HCT116 (cell line): Measurements from ENCODE around the gene RAB8B. TPM values are rescaled to one million over a fixed set of nuclear protein-coding genes. Genes with fewer than 3 reads are reported as not detected.

Experiments used
- ATAC-seq: fragments of 200-7000 bp; cut with Tn5 transposase; 2 replicates; pipeline ENCODE4 v1.9.1; 2020; ENCODE audit warnings: mild to moderate bottlenecking, moderate library complexity
- BruUV-seq: library from RNA; stranded (reverse); fragments of 400-500 nt; replicated peaks from 2 replicates; lab custom pipeline; 2021; lab: Mats Ljungman, UMichigan
- CTCF ChIA-PET: fragments of 300-600 bp; sonication (Branson Sonifier 250); formaldehyde crosslinking; loops from one replicate; lab custom pipeline; 2021; ENCODE audit warnings: antibody characterized with exemption; lab: Charles Lee
- POLR2A ChIA-PET: fragments of 300-600, 350-600 bp; sonication (Branson Sonifier 250); formaldehyde crosslinking; loops from one replicate; lab custom pipeline; 2021; ENCODE audit warnings: antibody characterized with exemption; lab: Charles Lee
- RAD21 ChIA-PET, 2 experiments: fragments of 300-600 bp; sonication (Branson Sonifier 250); formaldehyde crosslinking; loops; one replicate each; lab custom pipeline; 2023; ENCODE audit warnings: low total read pairs in 2 of 2; ENCODE audit not compliant: uncharacterized antibody in 2 of 2, unreplicated experiment in 2 of 2, low non-redundant PET in 1 of 2; lab: Charles Lee
- DNase-seq: peaks from one replicate; pipeline ENCODE4 v3.0.0-alpha.2; 2010; ENCODE audit warnings: low read depth, low spot score
- H2AFZ ChIP-seq: fragments of 200-600 bp; shearing (Covaris generic), sonication (generic); 2 replicates; pipeline ENCODE4 v1.6.1; 2017; ENCODE audit warnings: low read depth, mixed run types, mixed read lengths, antibody characterized with exemption, low read length; ENCODE audit not compliant: poor library complexity, severe bottlenecking
- H3K27ac ChIP-seq: 2 replicates; pipeline ENCODE4 v1.5.1; 2012; ENCODE audit warnings: low read depth, low read length
- H3K27me3 ChIP-seq: fragments of 200-600 bp; sonication (generic); 2 replicates; pipeline ENCODE4 v1.6.1; 2016; ENCODE audit warnings: mixed run types, low read length, mixed read lengths; ENCODE audit not compliant: insufficient read depth
- H3K36me3 ChIP-seq, 2 experiments: fragments of 200-500 bp in 1 of 2; fragments of 200-600 bp in 1 of 2; sonication (Bioruptor generic) in 1 of 2; sonication (generic) in 1 of 2; 2 replicates each; pipeline versions ENCODE4 v1.5.1 to v1.6.1; 2014 to 2016; ENCODE audit warnings: low read length in 2 of 2, inconsistent platforms in 1 of 2, mixed read lengths in 1 of 2, mixed run types in 1 of 2; ENCODE audit not compliant: insufficient read depth in 2 of 2, control insufficient read depth in 1 of 2
- H3K4me1 ChIP-seq, 2 experiments: fragments of 200-600 bp in 1 of 2; sonication (generic) in 1 of 2; 2 replicates each; pipeline versions ENCODE4 v1.5.1 to v1.6.1; 2012 to 2017; ENCODE audit warnings: low read length in 2 of 2, inconsistent platforms in 1 of 2, mild to moderate bottlenecking in 1 of 2, mixed read lengths in 1 of 2, mixed run types in 1 of 2, moderate library complexity in 1 of 2; ENCODE audit not compliant: insufficient read depth in 2 of 2, control insufficient read depth in 1 of 2
- H3K4me2 ChIP-seq: fragments of 200-600 bp; sonication (generic); 2 replicates; pipeline ENCODE4 v1.6.1; 2017; ENCODE audit warnings: mixed run types, low read length, mixed read lengths
- H3K4me3 ChIP-seq, 2 experiments: fragments of 200-600 bp in 1 of 2; sonication (generic) in 1 of 2; replicated peaks in 1 of 2; 2 replicates each; pipeline ENCODE4 v1.5.1; 2011 to 2016; ENCODE audit warnings: low read length in 2 of 2, control low read depth in 1 of 2, low read depth in 1 of 2, mild to moderate bottlenecking in 1 of 2, mixed read lengths in 1 of 2, mixed run types in 1 of 2
- H3K79me2 ChIP-seq: fragments of 200-600 bp; sonication (generic); 2 replicates; pipeline ENCODE4 v1.6.1; 2017; ENCODE audit warnings: mild to moderate bottlenecking, mixed run types, low read length, moderate library complexity, mixed read lengths; ENCODE audit not compliant: insufficient read depth
- H3K9ac ChIP-seq: fragments of 200-600 bp; sonication (generic); 2 replicates; pipeline ENCODE4 v1.6.1; 2016; ENCODE audit warnings: low read length, mixed read lengths
- H3K9me2 ChIP-seq: fragments of 200-600 bp; sonication (generic), shearing (Covaris generic); 2 replicates; pipeline ENCODE4 v1.6.1; 2017; ENCODE audit warnings: mixed run types, mild to moderate bottlenecking, moderate library complexity; ENCODE audit not compliant: insufficient read depth
- H3K9me3 ChIP-seq, 2 experiments: fragments of 200-500 bp in 1 of 2; fragments of 200-600 bp in 1 of 2; sonication (Bioruptor generic) in 1 of 2; sonication (generic) in 1 of 2; 2 replicates each; pipeline ENCODE4 v1.6.1; 2014 to 2017; ENCODE audit warnings: low read length in 2 of 2, mixed read lengths in 2 of 2, inconsistent platforms in 1 of 2, low read depth in 1 of 2, mild to moderate bottlenecking in 1 of 2, mixed run types in 1 of 2, moderate library complexity in 1 of 2; ENCODE audit not compliant: control insufficient read depth in 1 of 2, insufficient read depth in 1 of 2
- H4K20me1 ChIP-seq: fragments of 200-600 bp; sonication (generic), shearing (Covaris generic); 2 replicates; pipeline ENCODE4 v1.6.1; 2017; ENCODE audit warnings: mixed run types, mild to moderate bottlenecking, moderate library complexity; ENCODE audit not compliant: insufficient read depth
- ATF3 ChIP-seq: IDR thresholded peaks from 2 replicates; pipeline ENCODE4 v1.6.1; 2012
- CBX3 ChIP-seq: IDR thresholded peaks from 2 replicates; pipeline ENCODE4 v1.6.1; 2012; ENCODE audit warnings: low read depth
- CEBPB ChIP-seq: IDR thresholded peaks from 2 replicates; pipeline ENCODE4 v1.6.1; 2012; ENCODE audit warnings: low read depth
- CTCF ChIP-seq, 3 experiments: fragments of 200-600 bp in 1 of 3; sonication (generic) in 1 of 3; IDR thresholded peaks in 2 of 3; conservative IDR thresholded peaks in 1 of 3; 2 replicates each; pipeline ENCODE4 v1.5.1; 2012 to 2017; ENCODE audit warnings: low read depth in 2 of 3, low read length in 2 of 3, antibody characterized with exemption in 1 of 3, borderline replicate concordance in 1 of 3, control low read depth in 1 of 3, mild to moderate bottlenecking in 1 of 3, mixed read lengths in 1 of 3, mixed run types in 1 of 3, moderate library complexity in 1 of 3; ENCODE audit not compliant: insufficient read depth in 1 of 3
- ELF1 ChIP-seq: IDR thresholded peaks from 2 replicates; pipeline ENCODE4 v1.6.1; 2012; ENCODE audit warnings: low read depth, borderline replicate concordance
- EZH2 ChIP-seq: fragments of 200-600 bp; sonication (generic); IDR thresholded peaks from 2 replicates; pipeline ENCODE4 v1.6.1; 2017; ENCODE audit warnings: antibody characterized with exemption, mixed run types
- EZH2phosphoT487 ChIP-seq: fragments of 200-600 bp; IDR thresholded peaks from 2 replicates; pipeline ENCODE4 v1.6.1; 2018; ENCODE audit warnings: antibody characterized with exemption, borderline replicate concordance
- JUND ChIP-seq: IDR thresholded peaks from 2 replicates; pipeline ENCODE4 v1.6.1; 2012
- MAX ChIP-seq: IDR thresholded peaks from 2 replicates; pipeline ENCODE4 v1.6.1; 2012
- POLR2AphosphoS5 ChIP-seq: IDR thresholded peaks from 2 replicates; pipeline ENCODE4 v1.6.1; 2011; ENCODE audit warnings: mild to moderate bottlenecking, low read depth, low read length, moderate library complexity
- RAD21 ChIP-seq: IDR thresholded peaks from 2 replicates; pipeline ENCODE4 v1.6.1; 2012; ENCODE audit warnings: low read depth, mild to moderate bottlenecking
- SIN3A ChIP-seq: IDR thresholded peaks from 2 replicates; pipeline ENCODE4 v1.6.1; 2012; ENCODE audit warnings: low read depth
- SP1 ChIP-seq: IDR thresholded peaks from 2 replicates; pipeline ENCODE4 v1.6.1; 2012; ENCODE audit warnings: low read depth
- SRF ChIP-seq: IDR thresholded peaks from 2 replicates; pipeline ENCODE4 v1.6.1; 2012; ENCODE audit warnings: low read depth
- TCF7L2 ChIP-seq: IDR thresholded peaks from 2 replicates; pipeline ENCODE4 v1.7.0; 2011; ENCODE audit warnings: borderline replicate concordance, inconsistent platforms; ENCODE audit not compliant: insufficient read depth, insufficient read length; ENCODE audit errors: extremely low read depth
- ZNF274 ChIP-seq: fragments of 200-500 bp; sonication (Bioruptor generic); IDR thresholded peaks from 2 replicates; pipeline ENCODE4 v1.6.1; 2014; ENCODE audit warnings: mild to moderate bottlenecking, low read depth, low read length, inconsistent platforms
- intact Hi-C: fragments of 100-400 bp; cut with micrococcal nuclease; formaldehyde crosslinking; loops from 2 replicates; pipeline ENCODE4 v1.10.0; 2022
- total RNA-seq: library from RNA; stranded (reverse); gene quantifications from one replicate; pipeline ENCODE4 v1.2.1, GENCODE V29; 2021; ENCODE audit not compliant: unreplicated experiment
- TF ChIP-seq, protein P1 (sequence below): IDR thresholded peaks from 2 replicates; pipeline ENCODE4 v1.6.1; 2012; ENCODE audit warnings: low read depth
- TF ChIP-seq, protein P2 (sequence below): IDR thresholded peaks from 2 replicates; pipeline ENCODE4 v1.6.1; 2011; ENCODE audit warnings: mild to moderate bottlenecking, low read length, moderate library complexity; ENCODE audit not compliant: insufficient replicate concordance; ENCODE audit errors: extremely low read depth

RAB8B gene
- total RNA-seq, 1 experiment from 2014 or later = 19.4 TPM

GRCh38 chr15:63226155-63226883 lies 36.9 kb downstream of the RAB8B start:
- H3K9me2 ChIP-seq = no peaks in the 10 kb centered on the region
- RAD21 ChIA-PET = no interaction called here
- no peak for TF ChIP-seq CTCF (IDR thresholded peaks at IDR 0.05 in 2 of 3, conservative IDR thresholded peaks at IDR 0.05 in 1 of 3; ENCODE audit: borderline replicate concordance in 1 of 3, insufficient read depth in 1 of 3, low read depth in 2 of 3, low read length in 2 of 3)
- no peak for TF ChIP-seq RAD21
- TF ChIP-seq MAX = no peak
- no peak for TF ChIP-seq SRF
- TF ChIP-seq POLR2AphosphoS5 = no peak
- no peak for TF ChIP-seq SIN3A
- TF ChIP-seq, protein P1, sequence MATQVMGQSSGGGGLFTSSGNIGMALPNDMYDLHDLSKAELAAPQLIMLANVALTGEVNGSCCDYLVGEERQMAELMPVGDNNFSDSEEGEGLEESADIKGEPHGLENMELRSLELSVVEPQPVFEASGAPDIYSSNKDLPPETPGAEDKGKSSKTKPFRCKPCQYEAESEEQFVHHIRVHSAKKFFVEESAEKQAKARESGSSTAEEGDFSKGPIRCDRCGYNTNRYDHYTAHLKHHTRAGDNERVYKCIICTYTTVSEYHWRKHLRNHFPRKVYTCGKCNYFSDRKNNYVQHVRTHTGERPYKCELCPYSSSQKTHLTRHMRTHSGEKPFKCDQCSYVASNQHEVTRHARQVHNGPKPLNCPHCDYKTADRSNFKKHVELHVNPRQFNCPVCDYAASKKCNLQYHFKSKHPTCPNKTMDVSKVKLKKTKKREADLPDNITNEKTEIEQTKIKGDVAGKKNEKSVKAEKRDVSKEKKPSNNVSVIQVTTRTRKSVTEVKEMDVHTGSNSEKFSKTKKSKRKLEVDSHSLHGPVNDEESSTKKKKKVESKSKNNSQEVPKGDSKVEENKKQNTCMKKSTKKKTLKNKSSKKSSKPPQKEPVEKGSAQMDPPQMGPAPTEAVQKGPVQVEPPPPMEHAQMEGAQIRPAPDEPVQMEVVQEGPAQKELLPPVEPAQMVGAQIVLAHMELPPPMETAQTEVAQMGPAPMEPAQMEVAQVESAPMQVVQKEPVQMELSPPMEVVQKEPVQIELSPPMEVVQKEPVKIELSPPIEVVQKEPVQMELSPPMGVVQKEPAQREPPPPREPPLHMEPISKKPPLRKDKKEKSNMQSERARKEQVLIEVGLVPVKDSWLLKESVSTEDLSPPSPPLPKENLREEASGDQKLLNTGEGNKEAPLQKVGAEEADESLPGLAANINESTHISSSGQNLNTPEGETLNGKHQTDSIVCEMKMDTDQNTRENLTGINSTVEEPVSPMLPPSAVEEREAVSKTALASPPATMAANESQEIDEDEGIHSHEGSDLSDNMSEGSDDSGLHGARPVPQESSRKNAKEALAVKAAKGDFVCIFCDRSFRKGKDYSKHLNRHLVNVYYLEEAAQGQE = no peak
- no peak for TF ChIP-seq JUND
- no peak for TF ChIP-seq CEBPB
- TF ChIP-seq CBX3 = no peak
- TF ChIP-seq EZH2 = no peak
- no peak for TF ChIP-seq ATF3
- TF ChIP-seq EZH2phosphoT487 = no peak
- no peak for TF ChIP-seq ZNF274
- no peak for TF ChIP-seq ELF1
- no peak for TF ChIP-seq TCF7L2
- TF ChIP-seq, protein P2, sequence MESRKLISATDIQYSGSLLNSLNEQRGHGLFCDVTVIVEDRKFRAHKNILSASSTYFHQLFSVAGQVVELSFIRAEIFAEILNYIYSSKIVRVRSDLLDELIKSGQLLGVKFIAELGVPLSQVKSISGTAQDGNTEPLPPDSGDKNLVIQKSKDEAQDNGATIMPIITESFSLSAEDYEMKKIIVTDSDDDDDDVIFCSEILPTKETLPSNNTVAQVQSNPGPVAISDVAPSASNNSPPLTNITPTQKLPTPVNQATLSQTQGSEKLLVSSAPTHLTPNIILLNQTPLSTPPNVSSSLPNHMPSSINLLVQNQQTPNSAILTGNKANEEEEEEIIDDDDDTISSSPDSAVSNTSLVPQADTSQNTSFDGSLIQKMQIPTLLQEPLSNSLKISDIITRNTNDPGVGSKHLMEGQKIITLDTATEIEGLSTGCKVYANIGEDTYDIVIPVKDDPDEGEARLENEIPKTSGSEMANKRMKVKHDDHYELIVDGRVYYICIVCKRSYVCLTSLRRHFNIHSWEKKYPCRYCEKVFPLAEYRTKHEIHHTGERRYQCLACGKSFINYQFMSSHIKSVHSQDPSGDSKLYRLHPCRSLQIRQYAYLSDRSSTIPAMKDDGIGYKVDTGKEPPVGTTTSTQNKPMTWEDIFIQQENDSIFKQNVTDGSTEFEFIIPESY = no peak
- TF ChIP-seq SP1 = no peak
- BruUV-seq = no TSS peak
- H3K9ac ChIP-seq = no peak overlapping the region
- no peak for ATAC-seq
- no peak overlapping the region for H3K27ac ChIP-seq
- no peak for DNase-seq
- POLR2A ChIA-PET = no interaction called here
- CTCF ChIA-PET = no interaction called here
- H3K4me1 ChIP-seq = peaks cover 0 to 2% of the 10 kb centered on the region in 2 experiments; a peak in 1 of 4 replicates
- H3K4me2 ChIP-seq = no peak overlapping the region
- H4K20me1 ChIP-seq = no peaks in the 10 kb centered on the region
- H3K27me3 ChIP-seq = no peaks in the 10 kb centered on the region
- intact Hi-C loops = no loop called here
- H3K9me3 ChIP-seq = no peaks in the 10 kb centered on the region
- no peaks in the 10 kb centered on the region for H3K36me3 ChIP-seq
- H3K79me2 ChIP-seq = no peaks in the 10 kb centered on the region
- no peak overlapping the region for H3K4me3 ChIP-seq
- no peak overlapping the region for H2AFZ ChIP-seq
